Measurements from ENCODE around the gene PMVK. TPM values are rescaled to one million over a fixed set of nuclear protein-coding genes. Genes with fewer than 3 reads are reported as not detected.

The PMVK gene
- total and polyA plus RNA-seq, 4 donors, result 9.7 to 37.3 (median 18.6) TPM

GRCh38 chr1:154974102-154974807, 37.7 kb upstream of the PMVK start, which contains the start of gene CKS1B:
CKS1B (plus strand) TSS chr1:154974681; CDS start chr1:154974746, 65 bp downstream.
- Histone ChIP-seq H3K9me3 (ENCODE audit: control insufficient read depth in 4 of 4, low read length in 3 of 4) (no peaks in the 10 kb centered on the region), H3K36me3 (ENCODE audit: control insufficient read depth in 4 of 4, insufficient read depth in 3 of 4, low read depth in 1 of 4, low read length in 3 of 4) (peaks cover 0 to 8% (median under 1%) of the 10 kb centered on the region in 4 donors), H3K4me3 (ENCODE audit: low read depth in 1 of 3, low read length in 3 of 3) (peak within 1 kb of the TSS; percentile 71 to 94 (median 87)), H3K4me1 (ENCODE audit: control insufficient read depth in 4 of 4, insufficient read depth in 4 of 4, low read length in 3 of 4) (peaks cover 11 to 44% (median 31%) of the 10 kb centered on the region in 4 donors), H3K9ac (ENCODE audit: low read depth in 1 of 2, low read length in 2 of 2) (peak within 1 kb of the TSS; percentile 94 to 97), H3K27ac (ENCODE audit: low read depth in 1 of 2, low read length in 2 of 2) (peak within 1 kb of the TSS; percentile 89 to 99), H3K27me3 (ENCODE audit: control insufficient read depth in 4 of 4, insufficient read depth in 4 of 4, low read length in 3 of 4) (no peaks in the 10 kb centered on the region)
- WGBS, result under 1% methylated on average over 47 of the region's 47 CpGs
- TF ChIP-seq REST (IDR thresholded peaks at IDR 0.05) (peak; percentile 9), HNF4G (IDR thresholded peaks at IDR 0.05) (no peak), JUND (IDR thresholded peaks at IDR 0.05) (peak; percentile 40 to 42), SP1 (IDR thresholded peaks at IDR 0.05) (peak; percentile 99), RXRA (IDR thresholded peaks at IDR 0.05) (peak; percentile 40 to 79), FOXA1 (IDR thresholded peaks at IDR 0.05) (peak; percentile 9), HNF4A (conservative IDR thresholded peaks at IDR 0.05) (peak; percentile 28 to 57), YY1 (IDR thresholded peaks at IDR 0.05) (no peak), EGR1 (IDR thresholded peaks at IDR 0.05; ENCODE audit: low read depth in 2 of 2) (peak in 1 of 2 donors; percentile 0), GABPA (IDR thresholded peaks at IDR 0.05 in 1 of 2, conservative IDR thresholded peaks at IDR 0.05 in 1 of 2) (peak; percentile 86 to 88), MAX (IDR thresholded peaks at IDR 0.05) (peak; percentile 99), ATF3 (IDR thresholded peaks at IDR 0.05) (no peak), ZBTB33 (IDR thresholded peaks at IDR 0.05) (peak; percentile 95), TAF1 (conservative IDR thresholded peaks at IDR 0.05) (no peak), NR2F2 (IDR thresholded peaks at IDR 0.05) (peak; percentile 96), CTCF (IDR thresholded peaks at IDR 0.05; ENCODE audit: low read depth, low read length, missing input control) (no peak), FOXA2 (IDR thresholded peaks at IDR 0.05) (no peak), RAD21 (IDR thresholded peaks at IDR 0.05) (no peak)
- DNase-seq (ENCODE audit: low spot score), result peak; percentile 97

Measured in liver (tissue), 9 donors.